ENCODE results near the gene IL27RA.
A peak's percentile ranks its signal among the peaks of the same experiment; 100 is the strongest.
"Not testable (repeated sequence)": the region's sequence is repeated elsewhere in the genome, so short reads cannot be mapped to it uniquely, and the experiment has no call there.

Gene IL27RA

GRCh38 chr19:14042659-14043608 lies 11.4 kb downstream of the IL27RA start:
- H3K36me3 ChIP-seq (ENCODE audit: insufficient read depth, low read length) = peaks cover 34% of the 10 kb centered on the region
- H3K4me3 ChIP-seq (ENCODE audit: low read depth in 1 of 2, low read length in 2 of 2); H3K4me2 ChIP-seq (ENCODE audit: insufficient read depth, low read length); H2AFZ ChIP-seq (ENCODE audit: low read depth, low read length); H3K79me2 ChIP-seq (ENCODE audit: insufficient read depth, low read length); H3K9me3 ChIP-seq (ENCODE audit: insufficient read depth, low read length, severe bottlenecking); H4K20me1 ChIP-seq (ENCODE audit: insufficient read depth, low read length); H3K9ac ChIP-seq (ENCODE audit: low read depth, low read length); H3K27me3 ChIP-seq (ENCODE audit: insufficient read depth, low read length, poor library complexity); H3K27ac ChIP-seq (ENCODE audit: low read length); H3K4me1 ChIP-seq (ENCODE audit: insufficient read depth, low read length): not testable (repeated sequence)
- ATAC-seq (ENCODE audit: insufficient read depth, low read depth) (peak; percentile 58; the same call in 2 of the 3 replicates), DNase-seq (peak; percentile 42)
- peak; percentile 68 for TF ChIP-seq CTCF (IDR thresholded peaks at IDR 0.05; ENCODE audit: borderline replicate concordance, extremely low read depth, low read length, poor library complexity, severe bottlenecking)

GRCh38 chr19:14047866-14048265 lies 16.3 kb downstream of the IL27RA start:
- not testable (repeated sequence) for H3K79me2 ChIP-seq (ENCODE audit: insufficient read depth, low read length); H3K4me3 ChIP-seq (ENCODE audit: low read depth in 1 of 2, low read length in 2 of 2); H3K9ac ChIP-seq (ENCODE audit: low read depth, low read length); H3K27me3 ChIP-seq (ENCODE audit: insufficient read depth, low read length, poor library complexity); H3K27ac ChIP-seq (ENCODE audit: low read length); H3K4me2 ChIP-seq (ENCODE audit: insufficient read depth, low read length); H3K9me3 ChIP-seq (ENCODE audit: insufficient read depth, low read length, severe bottlenecking); ATAC-seq (ENCODE audit: insufficient read depth, low read depth); H2AFZ ChIP-seq (ENCODE audit: low read depth, low read length); H4K20me1 ChIP-seq (ENCODE audit: insufficient read depth, low read length); DNase-seq; H3K4me1 ChIP-seq (ENCODE audit: insufficient read depth, low read length)
- H3K36me3 ChIP-seq (ENCODE audit: insufficient read depth, low read length) = peaks cover 36% of the 10 kb centered on the region

- no peaks in the 10 kb centered on the region for H3K4me1 ChIP-seq (ENCODE audit: insufficient read depth, low read length)
- peak; percentile 82 for ATAC-seq (ENCODE audit: insufficient read depth, low read depth)
Measured at GRCh38 chr19:14048443-14049153, 17.0 kb downstream of the IL27RA start.

More at GRCh38 chr19:14048443-14049153, 17.0 kb downstream of the IL27RA start:
- Histone ChIP-seq H4K20me1 (ENCODE audit: insufficient read depth, low read length) (no peaks in the 10 kb centered on the region), H3K27me3 (ENCODE audit: insufficient read depth, low read length, poor library complexity) (no peaks in the 10 kb centered on the region), H2AFZ (ENCODE audit: low read depth, low read length) (no peak overlapping the region), H3K4me2 (ENCODE audit: insufficient read depth, low read length) (no peak overlapping the region), H3K9me3 (ENCODE audit: insufficient read depth, low read length, severe bottlenecking) (peaks cover 3% of the 10 kb centered on the region), H3K36me3 (ENCODE audit: insufficient read depth, low read length) (peaks cover 32% of the 10 kb centered on the region), H3K79me2 (ENCODE audit: insufficient read depth, low read length) (no peaks in the 10 kb centered on the region), H3K9ac (ENCODE audit: low read depth, low read length) (no peak overlapping the region), H3K27ac (ENCODE audit: low read length) (no peak overlapping the region), H3K4me3 (ENCODE audit: low read depth in 1 of 2, low read length in 2 of 2) (no peak overlapping the region)
- peak; percentile 76 for DNase-seq
- TF ChIP-seq EZH2 (IDR thresholded peaks at IDR 0.05; ENCODE audit: borderline replicate concordance, low read depth, low read length, severe bottlenecking) = no peak
- TF ChIP-seq CTCF (IDR thresholded peaks at IDR 0.05; ENCODE audit: borderline replicate concordance, extremely low read depth, low read length, poor library complexity, severe bottlenecking) = peak; percentile 91

Data from DND-41 (cell line).